AG04449 (cell line): Measurements from ENCODE around the gene SLC36A3.
"Not testable (repeated sequence)": the region's sequence is repeated elsewhere in the genome, so short reads cannot be mapped to it uniquely, and the experiment has no call there.

Experiments
- CTCF ChIA-PET: fragments of 350-600 bp; formaldehyde crosslinking; extraction: SDS; loops from one replicate; lab custom pipeline; 2021; ENCODE audit warnings: antibody characterized with exemption; lab: Yijun Ruan, JAX
- POLR2A ChIA-PET: fragments of 400-600, 350-600 bp; formaldehyde crosslinking; extraction: SDS; loops from one replicate; lab custom pipeline; 2020; ENCODE audit warnings: antibody characterized with exemption, inconsistent platforms; lab: Yijun Ruan, JAX
- DNase-seq: peaks from one replicate; pipeline ENCODE4 v3.0.0-alpha.2; 2010; ENCODE audit warnings: low read depth, low spot score
- H3K4me3 ChIP-seq: 2 replicates; pipeline ENCODE4 v1.5.1; 2011; ENCODE audit warnings: low read depth, mild to moderate bottlenecking, control low read depth, low read length
- CTCF ChIP-seq: IDR thresholded peaks from one replicate; pipeline ENCODE4 v1.5.1; 2011; ENCODE audit warnings: mild to moderate bottlenecking, moderate library complexity, low read length, control low read depth, inconsistent platforms; ENCODE audit not compliant: insufficient read depth; ENCODE audit errors: missing control alignments

SLC36A3 gene

GRCh38 chr5:151255621-151256286 lies 47.8 kb downstream of the SLC36A3 start:
- ChIA-PET CTCF (no interaction called here), POLR2A (no interaction called here)
- no peak for DNase-seq
- no peak overlapping the region for H3K4me3 ChIP-seq
- no peak for TF ChIP-seq CTCF

GRCh38 chr5:151254990-151255389 lies 48.6 kb downstream of the SLC36A3 start:
- POLR2A ChIA-PET, DNase-seq, H3K4me3 ChIP-seq: not testable (repeated sequence)
- CTCF ChIA-PET = interaction anchor here (1.9 kb wide), 1 partner anchor 16 kb away, joined by 4 read pairs; no protein-coding TSS in a partner anchor

GRCh38 chr5:151254556-151254955 lies 49.0 kb downstream of the SLC36A3 start:
- no peak for TF ChIP-seq CTCF
- POLR2A ChIA-PET = no interaction called here
- CTCF ChIA-PET = interaction anchor here (0.9 to 1.9 kb wide), 2 partner anchors 9 to 16 kb away, joined by 3 to 4 read pairs; no protein-coding TSS in a partner anchor
- no peak overlapping the region for H3K4me3 ChIP-seq
- no peak for DNase-seq

GRCh38 chr5:151253605-151253950 lies 50.0 kb downstream of the SLC36A3 start:
- DNase-seq = no peak
- ChIA-PET CTCF (interaction anchor here (1.4 to 1.9 kb wide), 2 partner anchors 15 to 60 kb away, joined by 4 read pairs; no protein-coding TSS in a partner anchor), POLR2A (interaction anchor here (1.1 to 1.2 kb wide), 2 partner anchors 10 to 32 kb away, joined by 3 to 5 read pairs; no protein-coding TSS in a partner anchor)
- H3K4me3 ChIP-seq = peak overlapping the region; percentile 79
- TF ChIP-seq CTCF = no peak

GRCh38 chr5:151252762-151253604 lies 50.6 kb downstream of the SLC36A3 start, which contains the start of gene GM2A:
TSS of gene GM2A (plus strand) at chr5:151253185. CDS start at chr5:151253217, 32 bp downstream.
- peak within 1 kb of the TSS; percentile 79 for H3K4me3 ChIP-seq
- peak; percentile 91 for DNase-seq
- TF ChIP-seq CTCF = no peak
- ChIA-PET CTCF (interaction anchor here (0.8 to 2.3 kb wide), 5 partner anchors 10 to 193 kb away, joined by 3 to 8 read pairs (median 4); no protein-coding TSS in a partner anchor), POLR2A (interaction anchor here (0.6 to 1.2 kb wide), 6 partner anchors 11 to 518 kb away, joined by 3 to 5 read pairs (median 4); partner anchors contain the start of genes CCDC69 and G3BP1)

- CTCF ChIA-PET = interaction anchor here (1.0 to 2.3 kb wide), 2 partner anchors 9 to 10 kb away, joined by 3 to 8 read pairs; no protein-coding TSS in a partner anchor
- no peak for DNase-seq
- H3K4me3 ChIP-seq = no peak overlapping the region
- POLR2A ChIA-PET = no interaction called here
- no peak for TF ChIP-seq CTCF
Measured at GRCh38 chr5:151251621-151252020, 51.9 kb downstream of the SLC36A3 start.
